ENCODE measurements around the gene P2RX7.

DNA sequence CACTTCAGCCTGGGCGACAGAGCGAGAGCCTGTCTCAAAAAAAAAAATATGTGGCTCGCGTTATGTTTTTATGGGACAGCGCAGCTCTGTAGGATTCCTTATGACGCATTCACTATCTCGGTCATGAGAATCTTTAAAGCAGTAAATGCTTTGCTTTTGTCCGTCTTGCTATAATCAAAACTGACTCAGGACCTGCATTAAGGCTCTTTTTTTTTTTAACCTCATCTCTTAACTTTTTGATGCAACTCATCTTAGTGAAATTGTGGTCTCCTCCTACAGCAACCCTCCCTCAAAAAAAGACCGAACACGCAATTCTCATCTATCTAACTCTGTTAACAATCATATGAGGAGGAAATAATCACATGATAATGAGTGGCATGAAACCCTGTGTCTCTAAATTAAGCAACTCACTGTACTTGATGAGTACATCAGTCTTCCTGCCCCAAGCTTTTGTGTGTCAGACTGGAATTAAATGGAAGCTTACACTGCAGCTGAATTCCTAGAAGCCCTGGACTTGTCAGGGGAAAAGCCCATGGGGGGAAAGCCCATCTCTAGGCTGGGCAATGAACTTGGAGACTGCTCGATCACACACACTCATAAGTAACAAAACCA, 81.6 kb downstream of the P2RX7 start:
- TF ChIP-seq, protein P1, sequence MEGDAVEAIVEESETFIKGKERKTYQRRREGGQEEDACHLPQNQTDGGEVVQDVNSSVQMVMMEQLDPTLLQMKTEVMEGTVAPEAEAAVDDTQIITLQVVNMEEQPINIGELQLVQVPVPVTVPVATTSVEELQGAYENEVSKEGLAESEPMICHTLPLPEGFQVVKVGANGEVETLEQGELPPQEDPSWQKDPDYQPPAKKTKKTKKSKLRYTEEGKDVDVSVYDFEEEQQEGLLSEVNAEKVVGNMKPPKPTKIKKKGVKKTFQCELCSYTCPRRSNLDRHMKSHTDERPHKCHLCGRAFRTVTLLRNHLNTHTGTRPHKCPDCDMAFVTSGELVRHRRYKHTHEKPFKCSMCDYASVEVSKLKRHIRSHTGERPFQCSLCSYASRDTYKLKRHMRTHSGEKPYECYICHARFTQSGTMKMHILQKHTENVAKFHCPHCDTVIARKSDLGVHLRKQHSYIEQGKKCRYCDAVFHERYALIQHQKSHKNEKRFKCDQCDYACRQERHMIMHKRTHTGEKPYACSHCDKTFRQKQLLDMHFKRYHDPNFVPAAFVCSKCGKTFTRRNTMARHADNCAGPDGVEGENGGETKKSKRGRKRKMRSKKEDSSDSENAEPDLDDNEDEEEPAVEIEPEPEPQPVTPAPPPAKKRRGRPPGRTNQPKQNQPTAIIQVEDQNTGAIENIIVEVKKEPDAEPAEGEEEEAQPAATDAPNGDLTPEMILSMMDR (IDR thresholded peaks at IDR 0.05; ENCODE audit: poor library complexity): no peak
- TF ChIP-seq EZH2phosphoT487 (IDR thresholded peaks at IDR 0.05; ENCODE audit: low read depth, severe bottlenecking, unreplicated experiment) (no peak), EZH2 (IDR thresholded peaks at IDR 0.05; ENCODE audit: borderline replicate concordance) (no peak)
